GM13977 (cell line): ENCODE measurements around the gene CXXC5.

ENCODE experiments used
- DNase-seq: peaks from one replicate; pipeline ENCODE4 v3.0.0; 2012; ENCODE audit warnings: low spot score
- CTCF ChIP-seq: IDR thresholded peaks from 2 replicates; pipeline ENCODE4 v1.5.1; 2012; ENCODE audit warnings: mild to moderate bottlenecking, control low read depth; ENCODE audit not compliant: insufficient read depth; ENCODE audit errors: extremely low read depth, missing control alignments
- in situ Hi-C: fragments of 300-500 bp; cut with MboI; formaldehyde crosslinking; loops from one replicate; pipeline ENCODE4 v1.12.0; 2022; ENCODE audit warnings: low sequenced_read_pairs, low pct_unique_long_range_greater_than_20kb, mixed read lengths, inconsistent platforms; ENCODE audit not compliant: unreplicated experiment

Gene CXXC5

GRCh38 chr5:139666551-139666950 is 18.4 kb downstream of the CXXC5 start:
- no peak for TF ChIP-seq CTCF
- no peak for DNase-seq
- in situ Hi-C loops, result no loop called here

GRCh38 chr5:139667001-139667729 is 19.0 kb downstream of the CXXC5 start:
- in situ Hi-C loops, result no loop called here
- TF ChIP-seq CTCF, result no peak
- no peak for DNase-seq

- TF ChIP-seq CTCF, result no peak
- in situ Hi-C loops, result no loop called here
- no peak for DNase-seq
These were observed 19.5 kb downstream of the CXXC5 start for GRCh38 chr5:139667730-139668063.

- in situ Hi-C loops, result no loop called here
- TF ChIP-seq CTCF, result no peak
- peak; percentile 78 for DNase-seq
These were observed 20.1 kb downstream of the CXXC5 start for GRCh38 chr5:139668064-139668880.

- no peak for DNase-seq
- in situ Hi-C loops, result no loop called here
- no peak for TF ChIP-seq CTCF
These were observed 20.9 kb downstream of the CXXC5 start for GRCh38 chr5:139668924-139669661.

- in situ Hi-C loops, result no loop called here
- TF ChIP-seq CTCF, result no peak
- peak; percentile 69 for DNase-seq
These were observed 21.7 kb downstream of the CXXC5 start for GRCh38 chr5:139669662-139670368.
